Measurements from ENCODE around the gene SPANXN4.

The SPANXN4 gene, protein sequence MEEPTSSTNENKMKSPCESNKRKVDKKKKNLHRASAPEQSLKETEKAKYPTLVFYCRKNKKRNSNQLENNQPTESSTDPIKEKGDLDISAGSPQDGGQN

GRCh38 chrX:143025628-143026027 is at the start of gene SPANXN4:
SPANXN4 (plus strand) TSS chrX:143025928; CDS start chrX:143026015, 87 bp downstream.
- no peak for DNase-seq (ENCODE audit: low read depth, low spot score)

GRCh38 chrX:142977128-142977914 is 48.4 kb upstream of the SPANXN4 start:
- no peak for DNase-seq (ENCODE audit: low read depth, low spot score)

- DNase-seq (ENCODE audit: low read depth, low spot score), result no peak
These were observed 47.5 kb upstream of the SPANXN4 start for GRCh38 chrX:142978130-142978684.

DNA sequence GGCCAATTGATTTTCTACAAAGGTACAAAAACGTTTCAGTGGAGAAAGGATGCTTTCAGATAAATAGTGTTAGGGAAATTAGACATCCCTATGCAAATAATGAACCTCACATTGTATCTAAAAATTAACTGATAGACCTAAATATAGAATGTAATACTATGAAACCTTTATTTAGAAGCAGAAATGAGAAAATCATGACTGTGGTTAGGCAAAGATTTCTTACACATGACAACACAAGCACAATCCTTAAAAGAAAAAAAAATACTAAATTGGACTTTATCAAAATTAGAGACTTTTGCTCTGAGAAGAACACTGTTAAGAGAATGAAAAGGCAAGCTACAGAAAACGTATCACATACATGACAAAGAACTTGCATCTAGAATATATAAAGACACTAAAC is 43.0 kb upstream of the SPANXN4 start:
- DNase-seq (ENCODE audit: low read depth, low spot score), result no peak

GRCh38 chrX:142994988-142995387 is 30.7 kb upstream of the SPANXN4 start:
- DNase-seq (ENCODE audit: low read depth, low spot score), result no peak

DNA sequence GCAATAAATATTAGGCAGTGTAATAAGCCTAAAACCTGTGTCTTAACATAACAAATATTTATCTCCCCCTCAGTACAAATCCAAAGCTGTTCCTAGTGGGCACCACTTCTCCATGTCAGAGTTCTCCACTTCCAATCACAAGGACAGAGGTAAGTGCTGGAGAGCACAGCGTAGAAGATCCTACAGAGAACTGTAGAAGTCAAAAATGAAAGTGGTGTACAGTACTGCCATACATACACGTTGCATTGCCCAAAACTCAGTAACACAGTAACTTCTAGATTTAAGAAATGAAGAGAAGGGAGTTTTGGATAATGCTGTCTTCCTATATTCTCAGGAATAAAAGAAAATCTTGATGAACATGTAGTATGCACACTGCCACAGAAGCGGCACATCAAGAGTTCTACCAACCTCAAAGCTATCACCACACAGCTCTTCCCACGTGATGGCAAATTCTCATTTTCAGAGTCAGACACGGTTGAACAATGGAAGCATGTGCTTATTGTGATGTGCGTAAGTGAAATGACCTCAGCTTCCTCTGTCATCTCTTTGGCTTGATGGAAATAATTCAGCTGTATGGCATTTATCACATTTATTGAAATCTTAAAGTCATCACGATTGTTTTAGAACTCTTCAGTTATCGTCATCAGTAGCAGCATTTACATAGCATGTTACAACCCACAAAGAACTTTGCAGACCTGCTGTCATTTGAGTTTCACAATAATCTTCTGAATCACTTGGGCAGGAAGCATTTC is 27.1 kb upstream of the SPANXN4 start:
- no peak for DNase-seq (ENCODE audit: low read depth, low spot score)

DNA sequence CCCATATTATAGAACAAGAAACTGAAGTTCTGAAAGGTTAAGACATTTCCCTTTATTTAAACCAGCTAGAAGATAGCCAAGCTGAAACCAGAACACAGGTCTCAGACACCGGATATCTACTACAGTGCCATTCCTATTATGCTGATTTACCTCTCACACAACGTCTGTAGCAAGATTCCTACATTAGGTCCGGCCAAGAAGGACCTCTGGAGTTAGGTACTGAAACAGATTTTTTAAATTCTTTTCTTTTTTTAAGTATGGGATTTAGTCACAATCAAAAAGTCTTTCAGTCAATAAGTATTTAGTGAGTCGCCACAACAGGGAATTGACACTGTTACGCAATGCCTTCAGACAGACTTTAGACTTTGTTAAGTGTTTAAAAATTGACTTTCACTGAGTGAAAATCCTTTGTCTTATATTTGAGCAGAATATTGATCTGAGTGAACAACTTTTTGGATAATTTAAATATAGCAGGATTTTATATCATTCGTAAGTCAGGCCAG is 26.5 kb upstream of the SPANXN4 start:
- no peak for DNase-seq (ENCODE audit: low read depth, low spot score)

- no peak for DNase-seq (ENCODE audit: low read depth, low spot score)
These were observed 23.5 kb upstream of the SPANXN4 start for GRCh38 chrX:143002206-143002605.

- no peak for DNase-seq (ENCODE audit: low read depth, low spot score)
These were observed 8.5 kb upstream of the SPANXN4 start for GRCh38 chrX:143017272-143017671.

- no peak for DNase-seq (ENCODE audit: low read depth, low spot score)
These were observed 1.5 kb downstream of the SPANXN4 start for GRCh38 chrX:143027275-143027674.

GRCh38 chrX:143047511-143047910 is 21.8 kb downstream of the SPANXN4 start:
- DNase-seq (ENCODE audit: low read depth, low spot score), result no peak

DNA sequence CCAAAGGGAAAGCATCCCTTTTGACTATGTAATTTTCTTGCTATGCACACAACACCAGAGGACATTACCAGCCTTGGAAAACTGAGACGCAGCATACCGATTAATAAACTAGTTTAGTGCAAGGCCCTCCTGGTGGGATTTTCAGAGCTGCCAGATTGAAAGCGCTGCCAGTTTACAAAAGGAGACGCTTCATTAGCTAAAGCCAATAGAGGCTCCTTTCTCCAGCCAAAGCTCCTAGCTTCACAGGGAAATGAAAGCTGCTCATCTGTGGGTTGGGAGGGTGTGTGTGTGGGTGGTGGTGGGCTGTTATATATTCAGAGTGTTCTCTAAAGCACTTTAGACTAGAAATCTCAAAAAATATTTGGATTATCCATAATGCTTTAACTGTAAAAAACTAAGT is 32.4 kb downstream of the SPANXN4 start:
- no peak for DNase-seq (ENCODE audit: low read depth, low spot score)

- DNase-seq (ENCODE audit: low read depth, low spot score), result no peak
These were observed 55.5 kb downstream of the SPANXN4 start for GRCh38 chrX:143081231-143081630.

GRCh38 chrX:143082537-143082936 is 56.8 kb downstream of the SPANXN4 start:
- DNase-seq (ENCODE audit: low read depth, low spot score), result no peak
